ENCODE data around the gene CBFA2T2.

The CBFA2T2 gene

DNA sequence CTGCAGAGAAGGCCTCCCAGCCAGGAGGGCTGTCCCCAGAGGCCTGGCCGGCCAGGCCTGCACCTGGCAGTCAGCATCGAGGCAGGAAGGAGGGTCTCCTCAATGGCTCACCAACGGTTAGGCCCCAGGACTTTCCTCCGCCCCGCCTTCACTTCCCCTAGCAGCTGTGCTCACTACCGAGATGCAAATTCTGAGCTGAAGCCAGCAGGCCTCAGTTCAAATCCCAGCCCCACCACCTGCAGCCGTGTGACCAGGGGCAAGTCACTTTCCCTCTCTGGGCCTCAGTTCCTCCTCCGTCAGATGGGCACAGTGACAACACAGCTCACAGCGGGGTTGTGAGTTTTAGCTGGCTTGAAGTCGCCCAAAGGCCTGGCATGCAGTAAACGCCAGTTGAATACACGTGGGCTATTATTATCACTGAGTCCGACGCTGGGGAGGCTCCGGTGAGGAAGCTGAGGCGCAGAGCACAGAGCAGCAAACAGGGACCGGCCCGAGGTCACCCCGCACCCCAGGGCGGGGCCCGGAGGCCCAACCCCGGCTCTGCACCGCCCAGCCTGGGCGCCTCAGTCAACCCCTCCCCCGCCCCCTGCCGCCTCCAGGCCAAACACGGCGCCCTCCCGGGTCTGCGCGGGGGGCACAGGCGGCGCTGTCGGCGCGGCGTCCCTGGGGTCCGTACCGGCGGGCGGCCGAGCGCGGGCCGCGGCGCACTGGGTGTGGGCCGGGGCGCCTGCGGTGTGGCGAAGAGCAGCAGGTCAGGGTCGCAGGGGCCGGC is 195.6 kb downstream of the CBFA2T2 start:
- peaks cover 15% of the 10 kb centered on the region for H3K4me1 Mint-ChIP-seq
- no peaks in the 10 kb centered on the region for H3K36me3 Mint-ChIP-seq (ENCODE audit: low read depth)
- H3K4me3 Mint-ChIP-seq = peak overlapping the region; percentile 76 to 86 (median 78)
- no peak overlapping the region for H3K27ac Mint-ChIP-seq
- no peaks in the 10 kb centered on the region for H3K9me3 Mint-ChIP-seq
- TF ChIP-seq, protein P1, sequence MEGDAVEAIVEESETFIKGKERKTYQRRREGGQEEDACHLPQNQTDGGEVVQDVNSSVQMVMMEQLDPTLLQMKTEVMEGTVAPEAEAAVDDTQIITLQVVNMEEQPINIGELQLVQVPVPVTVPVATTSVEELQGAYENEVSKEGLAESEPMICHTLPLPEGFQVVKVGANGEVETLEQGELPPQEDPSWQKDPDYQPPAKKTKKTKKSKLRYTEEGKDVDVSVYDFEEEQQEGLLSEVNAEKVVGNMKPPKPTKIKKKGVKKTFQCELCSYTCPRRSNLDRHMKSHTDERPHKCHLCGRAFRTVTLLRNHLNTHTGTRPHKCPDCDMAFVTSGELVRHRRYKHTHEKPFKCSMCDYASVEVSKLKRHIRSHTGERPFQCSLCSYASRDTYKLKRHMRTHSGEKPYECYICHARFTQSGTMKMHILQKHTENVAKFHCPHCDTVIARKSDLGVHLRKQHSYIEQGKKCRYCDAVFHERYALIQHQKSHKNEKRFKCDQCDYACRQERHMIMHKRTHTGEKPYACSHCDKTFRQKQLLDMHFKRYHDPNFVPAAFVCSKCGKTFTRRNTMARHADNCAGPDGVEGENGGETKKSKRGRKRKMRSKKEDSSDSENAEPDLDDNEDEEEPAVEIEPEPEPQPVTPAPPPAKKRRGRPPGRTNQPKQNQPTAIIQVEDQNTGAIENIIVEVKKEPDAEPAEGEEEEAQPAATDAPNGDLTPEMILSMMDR (IDR thresholded peaks at IDR 0.05; ENCODE audit: unreplicated experiment in 3 of 3) = no peak
- no peaks in the 10 kb centered on the region for H3K27me3 Mint-ChIP-seq (ENCODE audit: low read depth)

DNA sequence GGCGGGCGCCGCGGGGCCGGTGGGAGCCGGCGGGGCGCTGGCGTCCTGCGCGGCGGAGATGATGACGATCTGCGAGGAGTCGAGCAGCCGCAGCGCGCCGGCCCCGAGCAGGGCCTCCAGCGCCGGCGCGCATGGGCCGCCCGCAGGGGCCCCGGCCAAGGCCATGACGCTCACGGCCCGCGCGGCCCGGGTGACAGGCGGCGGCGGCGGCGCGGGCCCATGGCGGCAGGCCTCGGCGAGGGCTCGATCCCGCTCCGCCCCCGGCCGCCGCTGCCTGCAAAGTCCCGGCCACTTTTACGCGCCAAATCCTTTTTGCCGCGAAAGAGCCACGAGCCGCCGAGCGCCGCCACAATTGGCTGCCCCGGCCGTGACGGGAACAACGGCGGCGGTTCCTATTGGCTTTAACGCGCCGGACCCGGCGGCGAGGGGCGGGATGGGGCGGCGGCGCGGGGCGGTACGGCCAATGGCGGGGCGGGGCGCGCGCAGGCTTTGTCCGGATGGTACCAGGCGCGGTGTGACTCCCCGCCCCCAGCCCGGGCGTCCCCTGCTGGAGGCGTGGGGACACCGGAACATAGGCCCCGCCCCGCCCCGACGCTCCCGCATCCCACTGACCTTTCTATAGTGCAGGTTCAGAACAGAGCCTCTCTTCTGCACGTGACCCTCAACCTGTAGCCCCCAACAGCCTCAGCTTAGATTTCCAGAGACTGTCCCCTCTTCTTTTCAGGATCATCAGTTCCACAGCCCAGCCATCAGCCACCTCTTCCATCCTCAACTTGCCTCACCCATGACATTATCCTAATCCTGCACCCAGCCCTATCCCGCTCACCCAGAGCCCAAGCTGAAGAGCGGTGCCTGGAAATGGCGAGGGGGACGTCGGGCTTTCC is 196.4 kb downstream of the CBFA2T2 start, which contains the start of gene E2F1:
TSS of gene E2F1 (minus strand) at position 286 of the 884 bp plus-strand sequence. CDS start at position 165, 121 bp downstream.
- H3K36me3 Mint-ChIP-seq (ENCODE audit: low read depth) = no peaks in the 10 kb centered on the region
- H3K9me3 Mint-ChIP-seq = no peaks in the 10 kb centered on the region
- H3K4me1 Mint-ChIP-seq = peaks cover 15% of the 10 kb centered on the region
- no peaks in the 10 kb centered on the region for H3K27me3 Mint-ChIP-seq (ENCODE audit: low read depth)
- H3K27ac Mint-ChIP-seq = peak within 1 kb of the TSS in 1 of 3 experiments; percentile 37
- TF ChIP-seq, protein P1 (IDR thresholded peaks at IDR 0.05; ENCODE audit: unreplicated experiment in 3 of 3) = peak; percentile 17 to 45 (median 37)
- peak within 1 kb of the TSS; percentile 82 to 90 (median 87) for H3K4me3 Mint-ChIP-seq

GRCh38 chr20:33686984-33687366 is 197.1 kb downstream of the CBFA2T2 start:
- peaks cover 15% of the 10 kb centered on the region for H3K4me1 Mint-ChIP-seq
- H3K4me3 Mint-ChIP-seq = peak overlapping the region; percentile 82 to 90 (median 87)
- H3K36me3 Mint-ChIP-seq (ENCODE audit: low read depth) = no peaks in the 10 kb centered on the region
- H3K27ac Mint-ChIP-seq = peak overlapping the region in 1 of 3 experiments; percentile 37
- TF ChIP-seq, protein P1 (IDR thresholded peaks at IDR 0.05; ENCODE audit: unreplicated experiment in 3 of 3) = no peak
- H3K27me3 Mint-ChIP-seq (ENCODE audit: low read depth) = no peaks in the 10 kb centered on the region
- no peaks in the 10 kb centered on the region for H3K9me3 Mint-ChIP-seq

DNA sequence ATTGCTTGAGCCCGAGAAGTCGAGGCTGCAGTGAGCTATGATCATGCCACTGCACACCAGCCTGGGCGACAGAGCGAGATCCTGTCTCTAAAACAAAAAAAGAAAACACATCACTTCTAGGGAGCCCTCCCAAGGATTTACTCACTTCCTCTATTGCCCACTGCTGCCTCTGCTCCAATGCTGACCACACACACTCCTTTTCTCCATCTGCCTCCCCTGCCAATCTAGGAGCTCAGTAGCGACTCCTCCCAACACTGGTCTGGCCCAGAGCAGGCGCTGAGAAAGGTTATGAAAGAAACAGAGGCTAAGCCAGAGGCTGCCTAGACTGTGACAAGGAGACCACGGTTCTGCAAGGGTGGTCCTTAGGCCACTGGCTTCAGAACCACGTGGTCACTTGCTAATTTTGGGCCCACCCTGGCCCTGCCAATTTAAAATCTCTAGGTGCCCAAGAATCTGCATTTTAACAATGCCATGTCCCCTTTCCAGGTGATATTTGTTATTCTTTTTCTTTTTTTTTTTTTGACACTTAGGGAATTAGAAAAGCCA is 197.5 kb downstream of the CBFA2T2 start:
- Mint-ChIP-seq H3K4me1 (peaks cover 15% of the 10 kb centered on the region), H3K36me3 (ENCODE audit: low read depth) (no peaks in the 10 kb centered on the region), H3K9me3 (no peaks in the 10 kb centered on the region), H3K27ac (no peak overlapping the region), H3K27me3 (ENCODE audit: low read depth) (no peaks in the 10 kb centered on the region), H3K4me3 (peak overlapping the region in 2 of 3 experiments; percentile 82 to 90)
- TF ChIP-seq, protein P1 (IDR thresholded peaks at IDR 0.05; ENCODE audit: unreplicated experiment in 3 of 3) = no peak

- no peaks in the 10 kb centered on the region for H3K36me3 Mint-ChIP-seq (ENCODE audit: low read depth)
- H3K27ac Mint-ChIP-seq = no peak overlapping the region
- no peaks in the 10 kb centered on the region for H3K27me3 Mint-ChIP-seq (ENCODE audit: low read depth)
- H3K4me3 Mint-ChIP-seq = peak overlapping the region in 2 of 3 experiments; percentile 41 to 48
- peaks cover 11% of the 10 kb centered on the region for H3K4me1 Mint-ChIP-seq
- TF ChIP-seq, protein P1 (IDR thresholded peaks at IDR 0.05; ENCODE audit: unreplicated experiment in 3 of 3) = no peak
- H3K9me3 Mint-ChIP-seq = no peaks in the 10 kb centered on the region
Observed at GRCh38 chr20:33687993-33688937, 198.4 kb downstream of the CBFA2T2 start.
